ENCODE results near the gene LRRTM2.

Gene LRRTM2

GRCh38 chr5:138878437-138879235, 3.5 kb upstream of the LRRTM2 start:
- DNase-seq, result no peak

GRCh38 chr5:138876811-138877210, 1.7 kb upstream of the LRRTM2 start:
- DNase-seq, result no peak

- no peak for DNase-seq
Observed at GRCh38 chr5:138875946-138876345, 811 bp upstream of the LRRTM2 start.

GRCh38 chr5:138875552-138875875, 379 bp upstream of the LRRTM2 start:
- DNase-seq, result no peak

- DNase-seq, result no peak
Observed at GRCh38 chr5:138874241-138874640, 894 bp downstream of the LRRTM2 start.

- no peak for DNase-seq
Observed at GRCh38 chr5:138873466-138874221, 1.5 kb downstream of the LRRTM2 start.

GRCh38 chr5:138872841-138873465, 2.2 kb downstream of the LRRTM2 start:
- no peak for DNase-seq

GRCh38 chr5:138870611-138871010, 4.5 kb downstream of the LRRTM2 start:
- no peak for DNase-seq

GRCh38 chr5:138869763-138870500, 5.2 kb downstream of the LRRTM2 start:
- no peak for DNase-seq

- no peak for DNase-seq
Observed at GRCh38 chr5:138869038-138869437, 6.1 kb downstream of the LRRTM2 start.

- no peak for DNase-seq
Observed at GRCh38 chr5:138867011-138867410, 8.1 kb downstream of the LRRTM2 start.

GRCh38 chr5:138853132-138853531, 22.0 kb downstream of the LRRTM2 start:
- DNase-seq, result no peak

GRCh38 chr5:138850865-138851435, 24.2 kb downstream of the LRRTM2 start:
- no peak for DNase-seq

GRCh38 chr5:138849882-138850281, 25.3 kb downstream of the LRRTM2 start:
- no peak for DNase-seq

- DNase-seq, result no peak
Observed at GRCh38 chr5:138849439-138849838, 25.7 kb downstream of the LRRTM2 start.

GRCh38 chr5:138844812-138845513, 30.2 kb downstream of the LRRTM2 start:
- no peak for DNase-seq

GRCh38 chr5:138844125-138844461, 31.0 kb downstream of the LRRTM2 start:
- DNase-seq, result no peak

- DNase-seq, result no peak
Observed at GRCh38 chr5:138843316-138844124, 31.6 kb downstream of the LRRTM2 start.

GRCh38 chr5:138841531-138841930, 33.6 kb downstream of the LRRTM2 start:
- no peak for DNase-seq

- DNase-seq, result no peak
Observed at GRCh38 chr5:138840103-138840502, 35.0 kb downstream of the LRRTM2 start.

- DNase-seq, result no peak
Observed at GRCh38 chr5:138837160-138837559, 38.0 kb downstream of the LRRTM2 start.

Data from activated T-cell treated with anti-CD3 and anti-CD28 coated beads for 4 hours (primary cell).